Endothelial cell (in vitro differentiated cells): ENCODE measurements around the gene DGKB. TPM values are rescaled to one million over a fixed set of nuclear protein-coding genes. Genes with fewer than 3 reads are reported as not detected.

Experiments
- DNase-seq: peaks from one replicate; pipeline ENCODE4 v3.0.0; 2021; ENCODE audit warnings: low spot score
- H3K27ac Mint-ChIP-seq: one replicate; pipeline ENCODE4 v1.8.0; 2021; ENCODE audit warnings: mixed read lengths, inconsistent platforms; ENCODE audit not compliant: unreplicated experiment
- H3K27me3 Mint-ChIP-seq: one replicate; pipeline ENCODE4 v1.8.0; 2021; ENCODE audit warnings: mild to moderate bottlenecking, moderate library complexity, mixed read lengths, inconsistent platforms; ENCODE audit not compliant: unreplicated experiment
- H3K36me3 Mint-ChIP-seq: one replicate; pipeline ENCODE4 v1.8.0; 2021; ENCODE audit warnings: mild to moderate bottlenecking, low read depth, mixed read lengths, inconsistent platforms; ENCODE audit not compliant: unreplicated experiment
- H3K4me1 Mint-ChIP-seq: one replicate; pipeline ENCODE4 v1.8.0; 2021; ENCODE audit warnings: mild to moderate bottlenecking, mixed read lengths, inconsistent platforms; ENCODE audit not compliant: unreplicated experiment
- H3K4me3 Mint-ChIP-seq: one replicate; pipeline ENCODE4 v1.8.0; 2021; ENCODE audit warnings: mild to moderate bottlenecking, mixed read lengths, inconsistent platforms; ENCODE audit not compliant: unreplicated experiment
- H3K9me3 Mint-ChIP-seq: one replicate; pipeline ENCODE4 v1.8.0; 2021; ENCODE audit warnings: mixed read lengths, inconsistent platforms; ENCODE audit not compliant: unreplicated experiment
- total RNA-seq: library from RNA; stranded (reverse); fragmentation: NEBNext Ultra II Directional; extraction: Animal tissue kit (Norgen Biotek cat#: 25700); gene quantifications from one replicate; pipeline ENCODE4 v1.2.1, GENCODE V29; 2021; ENCODE audit not compliant: unreplicated experiment
- TF ChIP-seq, protein P1 (sequence below): fragments of 200-600 bp; sonication (generic); IDR thresholded peaks from one replicate; pipeline ENCODE4 v1.5.0; 2021; ENCODE audit warnings: antibody characterized with exemption; ENCODE audit not compliant: unreplicated experiment

Gene DGKB
- total RNA-seq, 1 donor from 2014 or later = 0.46 TPM

DNA sequence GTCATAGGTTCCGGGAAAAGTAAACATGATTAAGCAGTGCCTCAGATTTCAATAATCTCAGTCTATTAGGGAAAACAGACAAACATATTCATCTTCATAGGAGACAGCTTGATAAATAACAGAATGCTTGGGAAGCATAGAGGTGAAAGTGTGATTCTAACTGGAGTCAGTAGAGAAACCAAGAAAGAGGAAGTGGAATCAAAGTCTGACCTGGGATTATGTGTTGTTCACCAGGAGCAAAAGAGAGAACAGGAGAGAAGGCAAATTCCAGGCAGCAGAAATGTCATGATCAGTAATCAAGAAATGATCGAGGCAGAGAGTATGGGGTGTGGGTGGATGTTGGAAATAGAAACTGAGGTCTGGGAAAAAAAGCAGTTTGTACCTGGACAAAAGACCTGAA lies 43.7 kb downstream of the DGKB start:
- Mint-ChIP-seq H3K27me3 (no peaks in the 10 kb centered on the region), H3K36me3 (no peaks in the 10 kb centered on the region), H3K9me3 (no peaks in the 10 kb centered on the region), H3K4me3 (no peak overlapping the region), H3K4me1 (no peaks in the 10 kb centered on the region), H3K27ac (no peak overlapping the region)
- no peak for DNase-seq
- TF ChIP-seq, protein P1, sequence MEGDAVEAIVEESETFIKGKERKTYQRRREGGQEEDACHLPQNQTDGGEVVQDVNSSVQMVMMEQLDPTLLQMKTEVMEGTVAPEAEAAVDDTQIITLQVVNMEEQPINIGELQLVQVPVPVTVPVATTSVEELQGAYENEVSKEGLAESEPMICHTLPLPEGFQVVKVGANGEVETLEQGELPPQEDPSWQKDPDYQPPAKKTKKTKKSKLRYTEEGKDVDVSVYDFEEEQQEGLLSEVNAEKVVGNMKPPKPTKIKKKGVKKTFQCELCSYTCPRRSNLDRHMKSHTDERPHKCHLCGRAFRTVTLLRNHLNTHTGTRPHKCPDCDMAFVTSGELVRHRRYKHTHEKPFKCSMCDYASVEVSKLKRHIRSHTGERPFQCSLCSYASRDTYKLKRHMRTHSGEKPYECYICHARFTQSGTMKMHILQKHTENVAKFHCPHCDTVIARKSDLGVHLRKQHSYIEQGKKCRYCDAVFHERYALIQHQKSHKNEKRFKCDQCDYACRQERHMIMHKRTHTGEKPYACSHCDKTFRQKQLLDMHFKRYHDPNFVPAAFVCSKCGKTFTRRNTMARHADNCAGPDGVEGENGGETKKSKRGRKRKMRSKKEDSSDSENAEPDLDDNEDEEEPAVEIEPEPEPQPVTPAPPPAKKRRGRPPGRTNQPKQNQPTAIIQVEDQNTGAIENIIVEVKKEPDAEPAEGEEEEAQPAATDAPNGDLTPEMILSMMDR = no peak

DNA sequence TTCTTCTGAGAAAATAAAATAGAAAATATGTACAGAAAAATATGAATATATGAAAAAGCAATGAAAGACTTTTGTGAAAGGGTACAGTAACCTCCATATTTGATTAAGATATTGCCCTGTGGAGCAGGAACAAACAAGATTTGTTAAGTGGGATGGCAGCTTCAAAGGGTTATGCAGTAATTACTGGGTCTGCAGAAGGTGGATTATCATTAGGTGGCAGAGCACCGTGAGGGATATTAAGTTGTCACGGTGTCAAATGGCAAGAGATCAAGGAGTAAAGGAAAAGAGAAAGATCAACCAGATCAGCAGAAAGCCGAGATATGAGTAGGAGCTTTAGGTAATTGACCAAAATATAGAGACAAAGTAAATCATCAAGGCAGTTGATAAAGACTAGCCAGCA lies 44.1 kb downstream of the DGKB start:
- H3K4me1 Mint-ChIP-seq = no peaks in the 10 kb centered on the region
- no peak for DNase-seq
- H3K36me3 Mint-ChIP-seq = no peaks in the 10 kb centered on the region
- H3K27ac Mint-ChIP-seq = no peak overlapping the region
- H3K27me3 Mint-ChIP-seq = no peaks in the 10 kb centered on the region
- H3K9me3 Mint-ChIP-seq = no peaks in the 10 kb centered on the region
- TF ChIP-seq, protein P1 = no peak
- no peak overlapping the region for H3K4me3 Mint-ChIP-seq

DNA sequence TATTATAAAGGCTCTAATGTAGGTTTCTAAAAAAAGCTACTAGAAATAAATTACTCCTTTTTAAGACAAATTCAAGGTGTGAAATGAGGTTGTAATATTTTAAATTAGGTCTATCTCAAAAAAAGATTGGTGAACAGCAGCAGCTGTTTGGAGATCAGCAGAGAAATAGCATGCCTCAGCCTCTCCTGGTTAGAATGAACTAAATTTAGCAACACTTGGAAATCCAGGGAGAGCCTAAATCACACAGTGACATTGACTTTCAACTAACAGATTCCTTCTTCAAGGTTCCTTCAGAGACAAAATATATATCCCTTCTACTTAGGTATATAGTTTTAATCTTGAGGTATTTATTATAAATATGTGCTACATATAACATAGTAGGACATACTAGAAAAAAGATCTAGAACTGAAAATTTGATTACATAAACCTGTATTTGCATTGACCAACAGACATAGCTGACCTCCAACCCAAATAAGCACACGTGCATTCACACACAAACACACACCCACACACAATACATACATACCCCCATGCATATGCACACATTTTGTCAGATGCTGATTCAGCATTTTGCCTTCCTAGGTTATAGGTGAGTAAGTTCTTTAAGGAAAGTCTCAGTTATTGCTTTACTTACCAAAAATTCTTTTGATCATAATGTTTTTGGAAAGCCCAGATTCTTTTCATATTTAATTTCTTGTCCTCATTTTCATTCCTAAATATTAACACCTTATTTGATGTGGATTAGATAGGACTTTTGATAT lies 47.3 kb downstream of the DGKB start:
- Mint-ChIP-seq H3K9me3 (no peaks in the 10 kb centered on the region), H3K4me3 (no peak overlapping the region), H3K36me3 (no peaks in the 10 kb centered on the region), H3K4me1 (no peaks in the 10 kb centered on the region), H3K27ac (no peak overlapping the region), H3K27me3 (no peaks in the 10 kb centered on the region)
- no peak for DNase-seq
- TF ChIP-seq, protein P1 = no peak

GRCh38 chr7:14854471-14854870 lies 48.1 kb downstream of the DGKB start:
- Mint-ChIP-seq H3K4me1 (no peaks in the 10 kb centered on the region), H3K36me3 (no peaks in the 10 kb centered on the region), H3K4me3 (no peak overlapping the region), H3K27ac (no peak overlapping the region), H3K27me3 (no peaks in the 10 kb centered on the region), H3K9me3 (no peaks in the 10 kb centered on the region)
- TF ChIP-seq, protein P1 = no peak
- DNase-seq = no peak

GRCh38 chr7:14851610-14852009 lies 50.9 kb downstream of the DGKB start:
- Mint-ChIP-seq H3K9me3 (no peaks in the 10 kb centered on the region), H3K4me1 (no peaks in the 10 kb centered on the region), H3K36me3 (no peaks in the 10 kb centered on the region), H3K27me3 (no peaks in the 10 kb centered on the region), H3K27ac (no peak overlapping the region), H3K4me3 (no peak overlapping the region)
- TF ChIP-seq, protein P1 = no peak
- DNase-seq = no peak
